SIG-M5 treated with dmso at 0.1 percent for 504 hours (cell line): ENCODE results near the gene DIAPH1.

ENCODE experiments used
- DNase-seq: peaks from one replicate; lab custom pipeline; 2025; ENCODE audit not compliant: unreplicated experiment; lab: John Stamatoyannopoulos, UW

The DIAPH1 gene

GRCh38 chr5:141565826-141566570 lies 52.8 kb downstream of the DIAPH1 start:
- DNase-seq = no peak

- peak; percentile 94 for DNase-seq
These were observed 54.5 kb downstream of the DIAPH1 start for GRCh38 chr5:141564216-141564692.

GRCh38 chr5:141560725-141561483 lies 57.9 kb downstream of the DIAPH1 start:
- DNase-seq = peak; percentile 19

- DNase-seq = no peak
These were observed 58.6 kb downstream of the DIAPH1 start for GRCh38 chr5:141560151-141560550.

- no peak for DNase-seq
These were observed 59.3 kb downstream of the DIAPH1 start for GRCh38 chr5:141559461-141559860.

GRCh38 chr5:141558150-141558549 lies 60.6 kb downstream of the DIAPH1 start:
- DNase-seq = no peak

GRCh38 chr5:141557681-141558136 lies 61.1 kb downstream of the DIAPH1 start:
- peak; percentile 84 for DNase-seq

GRCh38 chr5:141547921-141548320 lies 70.9 kb downstream of the DIAPH1 start:
- no peak for DNase-seq

GRCh38 chr5:141547488-141547887 lies 71.3 kb downstream of the DIAPH1 start:
- DNase-seq = no peak

GRCh38 chr5:141543053-141543452 lies 75.7 kb downstream of the DIAPH1 start:
- DNase-seq = no peak

- no peak for DNase-seq
These were observed 84.1 kb downstream of the DIAPH1 start for GRCh38 chr5:141534492-141535213.

GRCh38 chr5:141533897-141534296 lies 84.9 kb downstream of the DIAPH1 start:
- no peak for DNase-seq

GRCh38 chr5:141532726-141533125 lies 86.1 kb downstream of the DIAPH1 start:
- DNase-seq = no peak

GRCh38 chr5:141529873-141530272 lies 88.9 kb downstream of the DIAPH1 start:
- DNase-seq = no peak

GRCh38 chr5:141529002-141529401 lies 89.8 kb downstream of the DIAPH1 start:
- no peak for DNase-seq

- no peak for DNase-seq
These were observed 90.4 kb downstream of the DIAPH1 start for GRCh38 chr5:141528291-141528984.

GRCh38 chr5:141527426-141527825 lies 91.4 kb downstream of the DIAPH1 start:
- no peak for DNase-seq

- no peak for DNase-seq
These were observed 93.1 kb downstream of the DIAPH1 start for GRCh38 chr5:141525653-141526052.

- peak; percentile 63 for DNase-seq
These were observed 93.9 kb downstream of the DIAPH1 start for GRCh38 chr5:141524604-141525597.

GRCh38 chr5:141523991-141524390 lies 94.8 kb downstream of the DIAPH1 start:
- no peak for DNase-seq
